ENCODE measurements around the gene MOV10L1.
A peak's percentile ranks its signal among the peaks of the same experiment; 100 is the strongest.
"Not testable (repeated sequence)": the region's sequence is repeated elsewhere in the genome, so short reads cannot be mapped to it uniquely, and the experiment has no call there.

The MOV10L1 gene

GRCh38 chr22:50165436-50166123 lies 75.8 kb downstream of the MOV10L1 start:
- no peak for DNase-seq

- no peak for DNase-seq
These were observed 78.1 kb downstream of the MOV10L1 start for GRCh38 chr22:50167689-50168489.

- not testable (repeated sequence) for DNase-seq
These were observed 78.8 kb downstream of the MOV10L1 start for GRCh38 chr22:50168490-50169180.

- DNase-seq, result no peak
These were observed 79.5 kb downstream of the MOV10L1 start for GRCh38 chr22:50169181-50169759.

GRCh38 chr22:50169774-50170341 lies 80.1 kb downstream of the MOV10L1 start:
- DNase-seq, result peak in 1 of 2 experiments; percentile 39

- no peak for DNase-seq
These were observed 80.9 kb downstream of the MOV10L1 start, which contains the start of gene PANX2 for GRCh38 chr22:50170453-50171318. Gene PANX2, plus strand, starts transcription at chr22:50170731. Its CDS starts 0 bp downstream, at chr22:50170731.

- DNase-seq, result no peak
These were observed 81.6 kb downstream of the MOV10L1 start for GRCh38 chr22:50171319-50171964.

GRCh38 chr22:50171965-50172421 lies 82.2 kb downstream of the MOV10L1 start:
- no peak for DNase-seq

- no peak for DNase-seq
These were observed 83.6 kb downstream of the MOV10L1 start for GRCh38 chr22:50173311-50173982.

GRCh38 chr22:50173983-50174355 lies 84.2 kb downstream of the MOV10L1 start:
- DNase-seq, result no peak

GRCh38 chr22:50174382-50175190 lies 84.8 kb downstream of the MOV10L1 start:
- no peak for DNase-seq

GRCh38 chr22:50175191-50175461 lies 85.3 kb downstream of the MOV10L1 start:
- no peak for DNase-seq

GRCh38 chr22:50175921-50176849 lies 86.4 kb downstream of the MOV10L1 start:
- no peak for DNase-seq

- DNase-seq, result no peak
These were observed 87.2 kb downstream of the MOV10L1 start for GRCh38 chr22:50176850-50177536.

GRCh38 chr22:50177537-50178470 lies 88.0 kb downstream of the MOV10L1 start:
- DNase-seq, result no peak

- DNase-seq, result no peak
These were observed 88.7 kb downstream of the MOV10L1 start for GRCh38 chr22:50178471-50178864.
